ENCODE measurements around the gene LRFN4. TPM values are rescaled to one million over a fixed set of nuclear protein-coding genes. Genes with fewer than 3 reads are reported as not detected.

Gene LRFN4
- total and polyA plus RNA-seq, 10 donors = 3.3 to 12.0 (median 8.0) TPM

- H3K9me3 ChIP-seq = no peaks in the 10 kb centered on the region
- no peak overlapping the region for H3K27ac ChIP-seq
- no peak for DNase-seq
- TF ChIP-seq POLR2AphosphoS5 (IDR thresholded peaks at IDR 0.05) (no peak), CTCF (IDR thresholded peaks at IDR 0.05 in 8 of 11, conservative IDR thresholded peaks at IDR 0.05 in 3 of 11) (no peak), POLR2A (IDR thresholded peaks at IDR 0.05) (no peak)
- intact Hi-C loops (cut with DNase I; ENCODE audit: low total_unique reads) = no loop called here
- peaks cover 0 to 10% (median 0%) of the 10 kb centered on the region in 6 donors for H3K36me3 ChIP-seq
- peaks cover 0 to 26% (median 15%) of the 10 kb centered on the region in 6 donors for H3K4me1 ChIP-seq
- H3K4me3 ChIP-seq = no peak overlapping the region
- H3K27me3 ChIP-seq (replicated peaks in 1 of 7) = no peaks in the 10 kb centered on the region
- 93 to 94% (median 94%) methylated on average over 6 to 23 of the region's 23 CpGs for WGBS, 5 donors
Measured at GRCh38 chr11:66866007-66866406, 9.1 kb downstream of the LRFN4 start.

- Histone ChIP-seq H3K27me3 (replicated peaks in 1 of 7) (no peaks in the 10 kb centered on the region), H3K27ac (no peak overlapping the region), H3K4me1 (peaks cover 0 to 26% (median 15%) of the 10 kb centered on the region in 6 donors), H3K36me3 (peaks cover 0 to 15% (median 0%) of the 10 kb centered on the region in 6 donors), H3K9me3 (no peaks in the 10 kb centered on the region), H3K4me3 (no peak overlapping the region)
- TF ChIP-seq POLR2A (IDR thresholded peaks at IDR 0.05) = no peak
- no peak for TF ChIP-seq CTCF (IDR thresholded peaks at IDR 0.05 in 8 of 11, conservative IDR thresholded peaks at IDR 0.05 in 3 of 11)
- no peak for TF ChIP-seq POLR2AphosphoS5 (IDR thresholded peaks at IDR 0.05)
- DNase-seq = no peak
- WGBS, 5 donors = 84 to 95% (median 90%) methylated on average over 6 to 7 of the region's 7 CpGs
- intact Hi-C loops (cut with DNase I; ENCODE audit: low total_unique reads) = no loop called here
Measured at GRCh38 chr11:66866511-66866986, 9.7 kb downstream of the LRFN4 start.

GRCh38 chr11:66867425-66868040, 10.7 kb downstream of the LRFN4 start:
- H3K27ac ChIP-seq = no peak overlapping the region
- TF ChIP-seq CTCF (IDR thresholded peaks at IDR 0.05 in 8 of 11, conservative IDR thresholded peaks at IDR 0.05 in 3 of 11) = no peak
- TF ChIP-seq POLR2A (IDR thresholded peaks at IDR 0.05) = no peak
- no peak for TF ChIP-seq POLR2AphosphoS5 (IDR thresholded peaks at IDR 0.05)
- no peaks in the 10 kb centered on the region for H3K27me3 ChIP-seq (replicated peaks in 1 of 7)
- DNase-seq = no peak
- H3K4me1 ChIP-seq = peaks cover 0 to 26% (median 15%) of the 10 kb centered on the region in 6 donors
- H3K9me3 ChIP-seq = no peaks in the 10 kb centered on the region
- intact Hi-C loops (cut with DNase I; ENCODE audit: low total_unique reads) = no loop called here
- H3K4me3 ChIP-seq = no peak overlapping the region
- H3K36me3 ChIP-seq = peaks cover 0 to 16% (median 0%) of the 10 kb centered on the region in 6 donors
- 68 to 90% (median 87%) methylated on average over 13 to 14 of the region's 14 CpGs for WGBS, 5 donors

GRCh38 chr11:66868082-66868725, 11.3 kb downstream of the LRFN4 start:
- no peaks in the 10 kb centered on the region for H3K9me3 ChIP-seq
- H3K36me3 ChIP-seq = peaks cover 0 to 16% (median 0%) of the 10 kb centered on the region in 6 donors
- peaks cover 0 to 26% (median 15%) of the 10 kb centered on the region in 6 donors for H3K4me1 ChIP-seq
- intact Hi-C loops (cut with DNase I; ENCODE audit: low total_unique reads) = no loop called here
- H3K27ac ChIP-seq = no peak overlapping the region
- H3K27me3 ChIP-seq (replicated peaks in 1 of 7) = no peaks in the 10 kb centered on the region
- no peak for DNase-seq
- H3K4me3 ChIP-seq = peak overlapping the region in 1 of 8 donors; percentile 20
- TF ChIP-seq POLR2AphosphoS5 (IDR thresholded peaks at IDR 0.05) (no peak), CTCF (IDR thresholded peaks at IDR 0.05 in 8 of 11, conservative IDR thresholded peaks at IDR 0.05 in 3 of 11) (no peak), POLR2A (IDR thresholded peaks at IDR 0.05) (no peak)
- 89 to 93% (median 91%) methylated on average over 13 of the region's 13 CpGs for WGBS, 5 donors

Measured in spleen (tissue), 11 donors.